Heart left ventricle (tissue), 13 donors: Measurements from ENCODE around the gene BTRC.

Experiments used
- POLR2A ChIP-seq, 2 donors: fragments of 450-650 bp; IDR thresholded peaks; one replicate each; pipeline ENCODE4 v1.6.1; 2017; ENCODE audit warnings: antibody characterized with exemption in 2 of 2, mild to moderate bottlenecking in 2 of 2, moderate library complexity in 2 of 2
- TF ChIP-seq, protein P1 (sequence below), 12 donors: fragments of 200-600 bp; sonication (generic) in 4 of 12; IDR thresholded peaks; one replicate each; pipeline versions ENCODE4 v1.5.0 to v1.8.0; 2018 to 2022; ENCODE audit warnings: antibody characterized with exemption in 12 of 12, mild to moderate bottlenecking in 5 of 12
- donor health status: ischemic (EF 13 %, LVEDD 7.1; RV severe dilation, severe dysfunction).
- donor health status: DM: no; HTN: yes; CAD: no.
- donor health status: DM: no; HTN: no; CAD: no.
- donor health status: ischemic (EF 25% LVEDD 6.9; RV normal size, moderate dysfunction).
- donor health status: ischemic (EF 25% LVEDD 5.7; RV mildly dilated, moderate dysfunction).
- donor health status: ischemic (EF 35%, LVEDD 5.7; RV mildly dilated, moderate dysfunction).
- donor health status: nonischemic (EF 11% LVEDD 7.7; RV severe dilation, severe dysfunction).
- donor health status: DM: yes; HTN: yes; CAD: no.
- donor health status: PGD.
- donor health status: ischemic (EF 29% LVEDD 5.4; RV normal size, mild dysfunction).
- donor health status: nonischemic (EF 23%, LVEDD 6.1; RV moderate dilation, normal function).

DNA sequence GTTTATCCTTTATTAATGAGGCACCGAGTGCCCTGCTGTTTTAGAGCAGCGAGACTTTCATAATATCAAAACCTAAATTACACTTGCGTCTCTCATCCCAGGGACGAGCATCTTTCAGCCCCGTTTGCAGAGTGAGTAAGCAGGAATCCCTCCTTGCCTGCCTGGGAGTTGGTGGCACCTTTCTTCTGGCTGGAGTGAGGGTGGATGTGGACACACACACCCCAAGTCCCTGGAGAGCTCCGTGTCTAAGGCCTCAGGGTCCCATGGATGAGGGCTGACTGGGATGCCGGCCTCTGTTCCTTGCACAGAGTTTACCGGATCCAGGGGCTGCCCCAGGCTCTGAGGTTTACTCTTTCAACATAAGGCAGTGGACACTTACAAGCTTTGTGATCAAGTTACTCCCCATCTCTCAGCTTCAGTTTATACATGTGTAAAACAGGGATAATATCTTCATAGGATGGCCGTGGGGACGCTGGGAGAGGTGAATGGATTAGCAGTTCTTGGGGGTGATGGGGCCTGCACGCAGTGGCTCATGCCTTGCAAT lies 209.6 kb downstream of the BTRC start:
- TF ChIP-seq, protein P1, sequence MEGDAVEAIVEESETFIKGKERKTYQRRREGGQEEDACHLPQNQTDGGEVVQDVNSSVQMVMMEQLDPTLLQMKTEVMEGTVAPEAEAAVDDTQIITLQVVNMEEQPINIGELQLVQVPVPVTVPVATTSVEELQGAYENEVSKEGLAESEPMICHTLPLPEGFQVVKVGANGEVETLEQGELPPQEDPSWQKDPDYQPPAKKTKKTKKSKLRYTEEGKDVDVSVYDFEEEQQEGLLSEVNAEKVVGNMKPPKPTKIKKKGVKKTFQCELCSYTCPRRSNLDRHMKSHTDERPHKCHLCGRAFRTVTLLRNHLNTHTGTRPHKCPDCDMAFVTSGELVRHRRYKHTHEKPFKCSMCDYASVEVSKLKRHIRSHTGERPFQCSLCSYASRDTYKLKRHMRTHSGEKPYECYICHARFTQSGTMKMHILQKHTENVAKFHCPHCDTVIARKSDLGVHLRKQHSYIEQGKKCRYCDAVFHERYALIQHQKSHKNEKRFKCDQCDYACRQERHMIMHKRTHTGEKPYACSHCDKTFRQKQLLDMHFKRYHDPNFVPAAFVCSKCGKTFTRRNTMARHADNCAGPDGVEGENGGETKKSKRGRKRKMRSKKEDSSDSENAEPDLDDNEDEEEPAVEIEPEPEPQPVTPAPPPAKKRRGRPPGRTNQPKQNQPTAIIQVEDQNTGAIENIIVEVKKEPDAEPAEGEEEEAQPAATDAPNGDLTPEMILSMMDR (IDR thresholded peaks at IDR 0.05) = no peak
- TF ChIP-seq POLR2A (IDR thresholded peaks at IDR 0.05) = no peak
